ENCODE measurements around the gene XPO6.

GRCh38 chr16:28212532-28212873 is 738 bp upstream of the XPO6 start:
- TF ChIP-seq CTCF (IDR thresholded peaks at IDR 0.05; ENCODE audit: insufficient read depth, low read length): no peak
- no peak for TF ChIP-seq POLR2AphosphoS5 (IDR thresholded peaks at IDR 0.05; ENCODE audit: low read depth)
- no peak for TF ChIP-seq SPI1 (IDR thresholded peaks at IDR 0.05; ENCODE audit: borderline replicate concordance, low read depth)
- no peak for TF ChIP-seq REST (IDR thresholded peaks at IDR 0.05; ENCODE audit: insufficient replicate concordance, low read depth)
- TF ChIP-seq GABPA (IDR thresholded peaks at IDR 0.05; ENCODE audit: low read depth): no peak

Data from HL-60 (cell line).